ENCODE measurements around the gene TM7SF2. TPM values are rescaled to one million over a fixed set of nuclear protein-coding genes. Genes with fewer than 3 reads are reported as not detected.

Gene TM7SF2
- total RNA-seq, 1 donor from 2014 or later, result 8.4 TPM

GRCh38 chr11:65077451-65077850, 34.2 kb upstream of the TM7SF2 start:
- Histone ChIP-seq H3K4me3 (ENCODE audit: low read length in 3 of 3) (no peak overlapping the region), H3K9me3 (ENCODE audit: control insufficient read depth in 3 of 3, low read length in 3 of 3) (no peaks in the 10 kb centered on the region), H3K27ac (ENCODE audit: low read depth, low read length) (no peak overlapping the region), H3K36me3 (ENCODE audit: control insufficient read depth in 3 of 3, insufficient read depth in 3 of 3, low read length in 3 of 3) (no peaks in the 10 kb centered on the region), H3K9ac (ENCODE audit: low read depth in 1 of 3, low read length in 3 of 3) (no peak overlapping the region), H3K27me3 (ENCODE audit: control insufficient read depth in 3 of 3, insufficient read depth in 3 of 3, low read length in 3 of 3) (no peaks in the 10 kb centered on the region), H3K4me1 (ENCODE audit: control insufficient read depth in 3 of 3, insufficient read depth in 3 of 3, low read length in 3 of 3) (no peaks in the 10 kb centered on the region)

- H3K9ac ChIP-seq (ENCODE audit: low read depth in 1 of 3, low read length in 3 of 3), result no peak overlapping the region
- peaks cover under 1 to 2% (median under 1%) of the 10 kb centered on the region in 3 donors for H3K4me1 ChIP-seq (ENCODE audit: control insufficient read depth in 3 of 3, insufficient read depth in 3 of 3, low read length in 3 of 3)
- H3K4me3 ChIP-seq (ENCODE audit: low read length in 3 of 3), result no peak overlapping the region
- no peaks in the 10 kb centered on the region for H3K9me3 ChIP-seq (ENCODE audit: control insufficient read depth in 3 of 3, low read length in 3 of 3)
- no peaks in the 10 kb centered on the region for H3K27me3 ChIP-seq (ENCODE audit: control insufficient read depth in 3 of 3, insufficient read depth in 3 of 3, low read length in 3 of 3)
- no peaks in the 10 kb centered on the region for H3K36me3 ChIP-seq (ENCODE audit: control insufficient read depth in 3 of 3, insufficient read depth in 3 of 3, low read length in 3 of 3)
- no peak overlapping the region for H3K27ac ChIP-seq (ENCODE audit: low read depth, low read length)
Measured at GRCh38 chr11:65078151-65078550, 33.5 kb upstream of the TM7SF2 start.

- H3K9me3 ChIP-seq (ENCODE audit: control insufficient read depth in 3 of 3, low read length in 3 of 3), result no peaks in the 10 kb centered on the region
- no peaks in the 10 kb centered on the region for H3K36me3 ChIP-seq (ENCODE audit: control insufficient read depth in 3 of 3, insufficient read depth in 3 of 3, low read length in 3 of 3)
- no peak overlapping the region for H3K4me3 ChIP-seq (ENCODE audit: low read length in 3 of 3)
- no peaks in the 10 kb centered on the region for H3K27me3 ChIP-seq (ENCODE audit: control insufficient read depth in 3 of 3, insufficient read depth in 3 of 3, low read length in 3 of 3)
- no peak overlapping the region for H3K27ac ChIP-seq (ENCODE audit: low read depth, low read length)
- H3K4me1 ChIP-seq (ENCODE audit: control insufficient read depth in 3 of 3, insufficient read depth in 3 of 3, low read length in 3 of 3), result peaks cover 7 to 8% (median 8%) of the 10 kb centered on the region in 3 donors
- H3K9ac ChIP-seq (ENCODE audit: low read depth in 1 of 3, low read length in 3 of 3), result no peak overlapping the region
Measured at GRCh38 chr11:65078786-65079342, 32.8 kb upstream of the TM7SF2 start.

- Histone ChIP-seq H3K36me3 (ENCODE audit: control insufficient read depth in 3 of 3, insufficient read depth in 3 of 3, low read length in 3 of 3) (peaks cover 25 to 28% (median 26%) of the 10 kb centered on the region in 3 donors), H3K9ac (ENCODE audit: low read depth in 1 of 3, low read length in 3 of 3) (peak overlapping the region; percentile 74 to 86 (median 86)), H3K4me3 (ENCODE audit: low read length in 3 of 3) (peak overlapping the region; percentile 77 to 92 (median 92)), H3K27ac (ENCODE audit: low read depth, low read length) (peak overlapping the region; percentile 86), H3K27me3 (ENCODE audit: control insufficient read depth in 3 of 3, insufficient read depth in 3 of 3, low read length in 3 of 3) (no peaks in the 10 kb centered on the region), H3K9me3 (ENCODE audit: control insufficient read depth in 3 of 3, low read length in 3 of 3) (no peaks in the 10 kb centered on the region), H3K4me1 (ENCODE audit: control insufficient read depth in 3 of 3, insufficient read depth in 3 of 3, low read length in 3 of 3) (peaks cover 20 to 23% (median 21%) of the 10 kb centered on the region in 3 donors)
Measured at GRCh38 chr11:65083134-65083833, 28.4 kb upstream of the TM7SF2 start.

- peaks cover 20 to 23% (median 21%) of the 10 kb centered on the region in 3 donors for H3K4me1 ChIP-seq (ENCODE audit: control insufficient read depth in 3 of 3, insufficient read depth in 3 of 3, low read length in 3 of 3)
- no peaks in the 10 kb centered on the region for H3K9me3 ChIP-seq (ENCODE audit: control insufficient read depth in 3 of 3, low read length in 3 of 3)
- H3K36me3 ChIP-seq (ENCODE audit: control insufficient read depth in 3 of 3, insufficient read depth in 3 of 3, low read length in 3 of 3), result peaks cover 30 to 33% (median 31%) of the 10 kb centered on the region in 3 donors
Measured at GRCh38 chr11:65083834-65084597, 27.7 kb upstream of the TM7SF2 start, which contains the start of the genes CDCA5 and ZFPL1. TSS of gene CDCA5 (minus strand) at chr11:65084040. CDS start at chr11:65083978, 62 bp downstream. TSS of gene ZFPL1 (plus strand) at chr11:65084222. CDS start at chr11:65084699, 477 bp downstream.

GRCh38 chr11:65084598-65085375, 26.9 kb upstream of the TM7SF2 start:
- H3K27me3 ChIP-seq (ENCODE audit: control insufficient read depth in 3 of 3, insufficient read depth in 3 of 3, low read length in 3 of 3), result no peaks in the 10 kb centered on the region
- peaks cover 20 to 23% (median 21%) of the 10 kb centered on the region in 3 donors for H3K4me1 ChIP-seq (ENCODE audit: control insufficient read depth in 3 of 3, insufficient read depth in 3 of 3, low read length in 3 of 3)
- H3K4me3 ChIP-seq (ENCODE audit: low read length in 3 of 3), result peak overlapping the region; percentile 92
- peak overlapping the region; percentile 74 to 86 (median 86) for H3K9ac ChIP-seq (ENCODE audit: low read depth in 1 of 3, low read length in 3 of 3)
- H3K9me3 ChIP-seq (ENCODE audit: control insufficient read depth in 3 of 3, low read length in 3 of 3), result no peaks in the 10 kb centered on the region
- peak overlapping the region; percentile 86 for H3K27ac ChIP-seq (ENCODE audit: low read depth, low read length)
- peaks cover 31 to 37% (median 32%) of the 10 kb centered on the region in 3 donors for H3K36me3 ChIP-seq (ENCODE audit: control insufficient read depth in 3 of 3, insufficient read depth in 3 of 3, low read length in 3 of 3)

More at GRCh38 chr11:65083834-65084597, 27.7 kb upstream of the TM7SF2 start, which contains the start of the genes CDCA5 and ZFPL1:
- H3K9ac ChIP-seq (ENCODE audit: low read depth in 1 of 3, low read length in 3 of 3), result peak within 1 kb of the TSS; percentile 74 to 86 (median 86)
- H3K4me3 ChIP-seq (ENCODE audit: low read length in 3 of 3), result peak within 1 kb of the TSS; percentile 92
- no peaks in the 10 kb centered on the region for H3K27me3 ChIP-seq (ENCODE audit: control insufficient read depth in 3 of 3, insufficient read depth in 3 of 3, low read length in 3 of 3)
- H3K27ac ChIP-seq (ENCODE audit: low read depth, low read length), result peak within 1 kb of the TSS; percentile 86

- no peak overlapping the region for H3K27ac ChIP-seq (ENCODE audit: low read depth, low read length)
- no peaks in the 10 kb centered on the region for H3K9me3 ChIP-seq (ENCODE audit: control insufficient read depth in 3 of 3, low read length in 3 of 3)
- peaks cover 31 to 37% (median 32%) of the 10 kb centered on the region in 3 donors for H3K36me3 ChIP-seq (ENCODE audit: control insufficient read depth in 3 of 3, insufficient read depth in 3 of 3, low read length in 3 of 3)
- no peak overlapping the region for H3K4me3 ChIP-seq (ENCODE audit: low read length in 3 of 3)
- H3K9ac ChIP-seq (ENCODE audit: low read depth in 1 of 3, low read length in 3 of 3), result peak overlapping the region in 1 of 3 donors; percentile 14
- peaks cover 20 to 23% (median 21%) of the 10 kb centered on the region in 3 donors for H3K4me1 ChIP-seq (ENCODE audit: control insufficient read depth in 3 of 3, insufficient read depth in 3 of 3, low read length in 3 of 3)
- H3K27me3 ChIP-seq (ENCODE audit: control insufficient read depth in 3 of 3, insufficient read depth in 3 of 3, low read length in 3 of 3), result no peaks in the 10 kb centered on the region
Measured at GRCh38 chr11:65085446-65085845, 26.2 kb upstream of the TM7SF2 start.

- H3K4me3 ChIP-seq (ENCODE audit: low read length in 3 of 3), result no peak overlapping the region
- peaks cover 20 to 23% (median 21%) of the 10 kb centered on the region in 3 donors for H3K4me1 ChIP-seq (ENCODE audit: control insufficient read depth in 3 of 3, insufficient read depth in 3 of 3, low read length in 3 of 3)
- peaks cover 31 to 37% (median 32%) of the 10 kb centered on the region in 3 donors for H3K36me3 ChIP-seq (ENCODE audit: control insufficient read depth in 3 of 3, insufficient read depth in 3 of 3, low read length in 3 of 3)
- H3K27me3 ChIP-seq (ENCODE audit: control insufficient read depth in 3 of 3, insufficient read depth in 3 of 3, low read length in 3 of 3), result no peaks in the 10 kb centered on the region
- no peaks in the 10 kb centered on the region for H3K9me3 ChIP-seq (ENCODE audit: control insufficient read depth in 3 of 3, low read length in 3 of 3)
- no peak overlapping the region for H3K9ac ChIP-seq (ENCODE audit: low read depth in 1 of 3, low read length in 3 of 3)
- no peak overlapping the region for H3K27ac ChIP-seq (ENCODE audit: low read depth, low read length)
Measured at GRCh38 chr11:65086809-65087208, 24.9 kb upstream of the TM7SF2 start.

- no peak overlapping the region for H3K9ac ChIP-seq (ENCODE audit: low read depth in 1 of 3, low read length in 3 of 3)
- no peaks in the 10 kb centered on the region for H3K9me3 ChIP-seq (ENCODE audit: control insufficient read depth in 3 of 3, low read length in 3 of 3)
- H3K27me3 ChIP-seq (ENCODE audit: control insufficient read depth in 3 of 3, insufficient read depth in 3 of 3, low read length in 3 of 3), result no peaks in the 10 kb centered on the region
- H3K4me3 ChIP-seq (ENCODE audit: low read length in 3 of 3), result no peak overlapping the region
- H3K4me1 ChIP-seq (ENCODE audit: control insufficient read depth in 3 of 3, insufficient read depth in 3 of 3, low read length in 3 of 3), result peaks cover 20 to 23% (median 21%) of the 10 kb centered on the region in 3 donors
- peaks cover 31 to 37% (median 32%) of the 10 kb centered on the region in 3 donors for H3K36me3 ChIP-seq (ENCODE audit: control insufficient read depth in 3 of 3, insufficient read depth in 3 of 3, low read length in 3 of 3)
- H3K27ac ChIP-seq (ENCODE audit: low read depth, low read length), result no peak overlapping the region
Measured at GRCh38 chr11:65087216-65087615, 24.5 kb upstream of the TM7SF2 start.
